Heart right ventricle (tissue), 16 donors: ENCODE data around the gene C1QTNF5. TPM values are rescaled to one million over a fixed set of nuclear protein-coding genes. Genes with fewer than 3 reads are reported as not detected.
A peak's percentile ranks its signal among the peaks of the same experiment; 100 is the strongest.

Experiments used
- ATAC-seq, 8 donors: fragments of 200-7000 bp; cut with Tn5 transposase; one replicate each; pipeline ENCODE4 v1.9.1; 2020; ENCODE audit warnings: mild to moderate bottlenecking in 8 of 8, moderate library complexity in 8 of 8, moderate number of reproducible peaks in 1 of 8
- DNase-seq, 2 donors: peaks; one replicate each; pipeline ENCODE4 v3.0.0-alpha.2; 2020
- H3K27ac ChIP-seq, 10 donors: fragments of 200-600 bp; sonication (generic) in 2 of 10; one replicate each; pipeline versions ENCODE4 v1.5.0 to v1.8.0; 2020 to 2022; ENCODE audit warnings: mild to moderate bottlenecking in 3 of 10
- H3K27me3 ChIP-seq, 7 donors: fragments of 200-600 bp; one replicate each; pipeline ENCODE4 v1.8.0; 2021 to 2022; ENCODE audit warnings: mild to moderate bottlenecking in 2 of 7
- H3K36me3 ChIP-seq, 9 donors: fragments of 200-600 bp; sonication (generic) in 1 of 9; one replicate each; pipeline versions ENCODE4 v1.5.0 to v1.8.0; 2020 to 2022; ENCODE audit warnings: mild to moderate bottlenecking in 2 of 9
- H3K4me1 ChIP-seq, 9 donors: fragments of 200-600 bp; sonication (generic) in 1 of 9; one replicate each; pipeline versions ENCODE4 v1.5.0 to v1.8.0; 2020 to 2022; ENCODE audit warnings: mild to moderate bottlenecking in 4 of 9
- H3K4me3 ChIP-seq, 10 donors: fragments of 200-600 bp; sonication (generic) in 2 of 10; one replicate each; pipeline versions ENCODE4 v1.5.0 to v1.8.0; 2020 to 2022; ENCODE audit warnings: mild to moderate bottlenecking in 7 of 10, moderate library complexity in 2 of 10
- H3K9me3 ChIP-seq, 11 donors: fragments of 200-600 bp in 10 of 11; sonication (generic) in 2 of 11; one replicate each; pipeline versions ENCODE4 v1.5.0 to v1.8.0; 2013 to 2022; ENCODE audit warnings: mild to moderate bottlenecking in 2 of 11, control low read depth in 1 of 11, moderate library complexity in 1 of 11
- CTCF ChIP-seq, 9 donors: fragments of 200-600 bp; sonication (generic) in 2 of 9; IDR thresholded peaks; one replicate each; pipeline versions ENCODE4 v1.5.0 to v1.8.0; 2021 to 2022; ENCODE audit warnings: antibody characterized with exemption in 9 of 9, mild to moderate bottlenecking in 5 of 9, moderate library complexity in 1 of 9
- WGBS, 2 donors: extraction: QIAGEN DNeasy Blood & Tissue Kit; methylation state at CpG; one replicate each; pipeline ENCODE4 v1.1.7; 2013; ENCODE audit warnings: inconsistent platforms in 1 of 2; 5-methylcytosine and 5-hydroxymethylcytosine counted together
- intact Hi-C, 10 donors: fragments of 100-400 bp; cut with DNase I; formaldehyde crosslinking; loops; one replicate each; pipeline versions ENCODE4 v1.11.1 to v1.14.2; 2022
- polyA plus RNA-seq, 2 donors: library from polyadenylated mRNA; stranded (reverse); fragments of 200-250 nt; gene quantifications; one replicate each; pipeline ENCODE4 v1.2.3, GENCODE V29; 2013
- total RNA-seq, 10 donors: library from RNA; stranded (reverse); fragmentation: NEBNext Ultra II Directional in 3 of 10; extraction: Animal tissue kit (Norgen Biotek cat#: 25700) in 3 of 10; gene quantifications; one replicate each; pipeline versions ENCODE4 v1.2.1 to v1.2.4, GENCODE V29; 2021 to 2023
- donor health status: Arrhythmogenic right ventricular cardiomyopathy.
- donor health status: ischemic (EF 13 %, LVEDD 7.1; RV severe dilation, severe dysfunction).
- donor health status: healthy with polysubstance abuse.
- donor health status: DM: no; HTN: yes; CAD: no.
- donor health status: DM: no; HTN: no; CAD: no.
- donor health status: ischemic (EF 25% LVEDD 6.9; RV normal size, moderate dysfunction).
- donor health status: ischemic (EF 25% LVEDD 5.7; RV mildly dilated, moderate dysfunction).
- donor health status: healthy.
- donor health status: DM: yes; HTN: yes; CAD: no.
- donor health status: Ischemic cardiomyopathy.
- donor health status: ischemic (EF 35%, LVEDD 5.7; RV mildly dilated, moderate dysfunction).
- donor health status: nonischemic (EF 11% LVEDD 7.7; RV severe dilation, severe dysfunction).
- donor health status: DM: yes; HTN: yes; CAD: no.
- donor health status: PGD.
- donor health status: ischemic (EF 29% LVEDD 5.4; RV normal size, mild dysfunction).
- donor health status: nonischemic (EF 23%, LVEDD 6.1; RV moderate dilation, normal function).

Gene C1QTNF5
- total and polyA plus RNA-seq, 12 donors = 11.4 to 35.7 (median 21.8) TPM

GRCh38 chr11:119361056-119361787 is 20.5 kb upstream of the C1QTNF5 start:
- ATAC-seq = peak; percentile 62 to 85 (median 80)
- H3K9me3 ChIP-seq = no peaks in the 10 kb centered on the region
- DNase-seq = peak; percentile 65 to 70
- peak overlapping the region in 8 of 10 donors; percentile 47 to 65 (median 60) for H3K4me3 ChIP-seq
- intact Hi-C loops = no loop called here
- H3K4me1 ChIP-seq = peaks cover 15 to 83% (median 39%) of the 10 kb centered on the region in 9 donors
- peaks cover 0 to 33% (median 7%) of the 10 kb centered on the region in 9 donors for H3K36me3 ChIP-seq
- H3K27me3 ChIP-seq = peaks cover 0 to 39% (median 0%) of the 10 kb centered on the region in 7 donors
- peak overlapping the region; percentile 80 to 98 (median 92) for H3K27ac ChIP-seq
- WGBS, 2 donors = 18 to 35% methylated on average over 8 of the region's 8 CpGs
- no peak for TF ChIP-seq CTCF (IDR thresholded peaks at IDR 0.05)

GRCh38 chr11:119359365-119360214 is 18.9 kb upstream of the C1QTNF5 start:
- peaks cover 15 to 78% (median 29%) of the 10 kb centered on the region in 9 donors for H3K4me1 ChIP-seq
- intact Hi-C loops = loop anchor here in 7 of 10 donors (5.0 to 10.0 kb wide), 3 partner anchors 113 to 118 kb away; no protein-coding TSS in a partner anchor
- no peak for ATAC-seq

GRCh38 chr11:119357074-119357473 is 16.4 kb upstream of the C1QTNF5 start:
- H3K36me3 ChIP-seq = peaks cover 0 to 41% (median 7%) of the 10 kb centered on the region in 9 donors
- TF ChIP-seq CTCF (IDR thresholded peaks at IDR 0.05) = no peak
- peaks cover 0 to 10% (median 0%) of the 10 kb centered on the region in 7 donors for H3K27me3 ChIP-seq
- 29 to 31% methylated on average over 13 of the region's 13 CpGs for WGBS, 2 donors
- no peak for ATAC-seq
- H3K27ac ChIP-seq = peak overlapping the region; percentile 27 to 98 (median 66)
- DNase-seq = no peak
- H3K4me1 ChIP-seq = peaks cover 19 to 77% (median 41%) of the 10 kb centered on the region in 9 donors
- intact Hi-C loops = loop anchor here in 9 of 10 donors (1.0 to 10.0 kb wide), 6 partner anchors 14 to 120 kb away; partner anchors contain the start of gene USP2 (in 1 of the 9)
- H3K4me3 ChIP-seq = peak overlapping the region in 9 of 10 donors; percentile 37 to 63 (median 59)
- no peaks in the 10 kb centered on the region for H3K9me3 ChIP-seq

More at GRCh38 chr11:119359365-119360214, 18.9 kb upstream of the C1QTNF5 start:
- TF ChIP-seq CTCF (IDR thresholded peaks at IDR 0.05) = no peak
- H3K9me3 ChIP-seq = no peaks in the 10 kb centered on the region
- H3K27ac ChIP-seq = peak overlapping the region in 8 of 10 donors; percentile 80 to 98 (median 92)
- H3K36me3 ChIP-seq = peaks cover 0 to 41% (median 7%) of the 10 kb centered on the region in 9 donors
- 53 to 67% methylated on average over 10 of the region's 10 CpGs for WGBS, 2 donors
- DNase-seq = no peak
- H3K27me3 ChIP-seq = peaks cover 0 to 34% (median 0%) of the 10 kb centered on the region in 7 donors
- H3K4me3 ChIP-seq = peak overlapping the region in 1 of 10 donors; percentile 17
